ENCODE measurements around the gene C1QL4. TPM values are rescaled to one million over a fixed set of nuclear protein-coding genes. Genes with fewer than 3 reads are reported as not detected.

Gene C1QL4
- total and polyA plus RNA-seq, 9 of the 15 experiments (the other 6 are each of a cell fraction or from before 2014, with no cell fraction given), result 0.08 to 2.1 (median 0.31) TPM

GRCh38 chr12:49342066-49342913, 5.3 kb upstream of the C1QL4 start (continued):
- TF ChIP-seq MNT (conservative IDR thresholded peaks at IDR 0.05), result peak in 1 of 2 experiments; percentile 53; a peak in 1 of 4 replicates
- TF ChIP-seq NCOA1 (IDR thresholded peaks at IDR 0.05; ENCODE audit: low read depth), result no peak
- no peak for TF ChIP-seq BMI1 (IDR thresholded peaks at IDR 0.05; ENCODE audit: low read length)
- TF ChIP-seq KAT7 (CRISPR knock-in tag; IDR thresholded peaks at IDR 0.05; ENCODE audit: borderline replicate concordance), result no peak; the same call in 1 of the 2 replicates
- TF ChIP-seq ZNF764 (CRISPR knock-in tag; IDR thresholded peaks at IDR 0.05; ENCODE audit: low read depth), result no peak
- 0 out of 2 replicates have a peak, but pooled peaks have one; percentile 26 for TF ChIP-seq ZNF740 (CRISPR knock-in tag; IDR thresholded peaks at IDR 0.05)
- no peak for TF ChIP-seq ZNF740 (tag; IDR thresholded peaks at IDR 0.05)
- 0 out of 2 replicates have a peak, but pooled peaks have one; percentile 58 for TF ChIP-seq PRMT5 (CRISPR knock-in tag; IDR thresholded peaks at IDR 0.05)
- no peak for TF ChIP-seq CREBBP (IDR thresholded peaks at IDR 0.05; ENCODE audit: low read depth, low read length)
- no peak for TF ChIP-seq PHF21A (IDR thresholded peaks at IDR 0.05; ENCODE audit: borderline replicate concordance, low read depth)
- TF ChIP-seq PCBP2 (IDR thresholded peaks at IDR 0.05; ENCODE audit: low read depth, low read length, poor library complexity, severe bottlenecking), result no peak
- no peak for TF ChIP-seq ZNF644 (tag; IDR thresholded peaks at IDR 0.05; ENCODE audit: low read depth)
- no peak for TF ChIP-seq KAT8 (IDR thresholded peaks at IDR 0.05; ENCODE audit: low read depth)
- TF ChIP-seq PTBP1 (IDR thresholded peaks at IDR 0.05; ENCODE audit: low read depth, low read length), result no peak
- TF ChIP-seq VEZF1 (CRISPR knock-in tag; IDR thresholded peaks at IDR 0.05), result peak; percentile 71
- no peak for TF ChIP-seq ZKSCAN3 (CRISPR knock-in tag; IDR thresholded peaks at IDR 0.05)
- TF ChIP-seq DPF2 (IDR thresholded peaks at IDR 0.05), result no peak
- TF ChIP-seq HCFC1 (IDR thresholded peaks at IDR 0.05; ENCODE audit: low read depth, low read length), result no peak
- no peak for TF ChIP-seq EZH2 (IDR thresholded peaks at IDR 0.05; ENCODE audit: borderline replicate concordance, low read depth, low read length)
- TF ChIP-seq ZZZ3 (IDR thresholded peaks at IDR 0.05), result no peak
- TF ChIP-seq WHSC1 (IDR thresholded peaks at IDR 0.05; ENCODE audit: low read length), result no peak
- TF ChIP-seq PTRF (tag; IDR thresholded peaks at IDR 0.05), result no peak
- TF ChIP-seq HMG20B (CRISPR knock-in tag; IDR thresholded peaks at IDR 0.05), result no peak
- TF ChIP-seq ZNF551 (CRISPR knock-in tag; IDR thresholded peaks at IDR 0.05), result no peak

Data from K562 (cell line).